Adrenal gland (tissue), 12 donors: ENCODE results near the gene SPAAR. TPM values are rescaled to one million over a fixed set of nuclear protein-coding genes. Genes with fewer than 3 reads are reported as not detected.
"Not testable (repeated sequence)": the region's sequence is repeated elsewhere in the genome, so short reads cannot be mapped to it uniquely, and the experiment has no call there.

Source experiments
- DNase-seq, 7 donors: peaks; one replicate each; pipeline ENCODE4 v3.0.0-alpha.2; 2019 to 2020
- H3K27ac ChIP-seq, 5 donors: fragments of 200-600 bp; sonication (generic) in 4 of 5; 1 replicate in 3 of 5; 2 replicates in 2 of 5; pipeline versions ENCODE4 v1.5.1 to v1.8.0; 2016 to 2020; ENCODE audit warnings: mild to moderate bottlenecking in 1 of 5
- H3K27me3 ChIP-seq: fragments of 200-600 bp; 2 replicates; pipeline ENCODE4 v1.8.0; 2021
- H3K36me3 ChIP-seq, 2 donors: fragments of 200-600 bp; replicated peaks in 1 of 2; 1 replicate in 1 of 2; 2 replicates in 1 of 2; pipeline versions ENCODE4 v1.5.1 to v1.8.0; 2018 to 2022
- H3K4me1 ChIP-seq, 2 donors: fragments of 200-600 bp; replicated peaks in 1 of 2; 1 replicate in 1 of 2; 2 replicates in 1 of 2; pipeline versions ENCODE4 v1.5.1 to v1.8.0; 2018 to 2021
- H3K4me3 ChIP-seq, 4 donors: fragments of 200-600 bp; sonication (generic) in 3 of 4; one replicate each; pipeline ENCODE4 v1.5.1; 2016 to 2018
- H3K9me3 ChIP-seq, 3 donors: fragments of 200-600 bp; sonication (generic) in 1 of 3; replicated peaks in 1 of 3; 1 replicate in 2 of 3; 2 replicates in 1 of 3; pipeline versions ENCODE4 v1.5.1 to v1.8.0; 2016 to 2021
- CTCF ChIP-seq, 6 experiments: fragments of 450-650 bp in 4 of 6; fragments of 200-600 bp in 2 of 6; sonication (generic) in 1 of 6; IDR thresholded peaks; 1 replicate in 5 of 6; 2 replicates in 1 of 6; pipeline versions ENCODE4 v1.5.1 to v1.8.0; 2016 to 2021; ENCODE audit warnings: antibody characterized with exemption in 6 of 6, mild to moderate bottlenecking in 2 of 6, moderate library complexity in 1 of 6
- POLR2A ChIP-seq, 2 donors: fragments of 450-650 bp; IDR thresholded peaks; one replicate each; pipeline ENCODE4 v1.6.1; 2017; ENCODE audit warnings: antibody characterized with exemption in 2 of 2, mild to moderate bottlenecking in 2 of 2, moderate library complexity in 1 of 2
- WGBS, 4 donors: extraction: QIAGEN DNeasy Blood & Tissue Kit in 2 of 4; methylation state at CpG; one replicate each; pipeline versions ENCODE4 v1.1.5 to v1.1.7; 2013 to 2017; 5-methylcytosine and 5-hydroxymethylcytosine counted together
- intact Hi-C, 2 donors: fragments of 100-400 bp; cut with DNase I; formaldehyde crosslinking; loops; one replicate each; pipeline versions ENCODE4 v1.14.1 to v1.15.0; 2022 to 2023
- polyA plus RNA-seq, 3 donors: library from polyadenylated mRNA; stranded (reverse); fragments of 200-250 nt in 2 of 3; fragments of 350-450 nt in 1 of 3; fragmentation: Illumina TruSeq in 1 of 3; extraction: RNeasy Lipid Tissue Mini Kit (QIAGEN cat#74804) in 1 of 3; gene quantifications; one replicate each; pipeline ENCODE4 v1.2.3, GENCODE V29; 2013 to 2014
- total RNA-seq, 9 donors: library from RNA; depleted of rRNA in 4 of 9; stranded (reverse); fragments of >200 nt in 4 of 9; fragments of 120-200 nt in 1 of 9; fragmentation: NEBNext Ultra II Directional in 1 of 9; extraction: Animal tissue kit (Norgen Biotek cat#: 25700) in 1 of 9; gene quantifications; one replicate each; pipeline versions ENCODE4 v1.1.0 to v1.2.4, GENCODE V29; 2013 to 2023
- donor health status: healthy with polysubstance abuse.
- donor health status: Bipolar disorder and iron deficiency.
- donor health status: DM: yes; HTN: yes; CAD: no.
- donor health status: DM: no; HTN: no; CAD: no.
- donor health status: DM: no; HTN: no; CAD: no.
- donor health status: DM: yes; HTN: yes; CAD: no.

Gene SPAAR
- total and polyA plus RNA-seq, 12 donors: 0.54 to 3.6 (median 2.3) TPM

- intact Hi-C loops: no loop called here
- Histone ChIP-seq H3K9me3 (no peaks in the 10 kb centered on the region), H3K27ac (no peak overlapping the region), H3K27me3 (peaks cover 19% of the 10 kb centered on the region), H3K36me3 (no peaks in the 10 kb centered on the region), H3K4me3 (no peak overlapping the region), H3K4me1 (no peaks in the 10 kb centered on the region)
- DNase-seq: no peak
- WGBS, 4 donors: 86 to 95% (median 90%) methylated on average over 2 of the region's 2 CpGs
- TF ChIP-seq POLR2A (IDR thresholded peaks at IDR 0.05): no peak
- no peak for TF ChIP-seq CTCF (IDR thresholded peaks at IDR 0.05)
Observed at GRCh38 chr9:35896570-35896969, 12.7 kb upstream of the SPAAR start.

- not testable (repeated sequence) for DNase-seq
- 77 to 97% (median 85%) methylated on average over 7 of the region's 7 CpGs for WGBS, 4 donors
Observed at GRCh38 chr9:35897376-35898099, 11.8 kb upstream of the SPAAR start.

GRCh38 chr9:35898337-35898736, 11.0 kb upstream of the SPAAR start:
- H3K27ac ChIP-seq: no peak overlapping the region
- no peaks in the 10 kb centered on the region for H3K9me3 ChIP-seq
- TF ChIP-seq POLR2A (IDR thresholded peaks at IDR 0.05): no peak
- TF ChIP-seq CTCF (IDR thresholded peaks at IDR 0.05): no peak
- no peak overlapping the region for H3K4me3 ChIP-seq
- peaks cover 19% of the 10 kb centered on the region for H3K27me3 ChIP-seq
- intact Hi-C loops: no loop called here
- no peak for DNase-seq
- no peaks in the 10 kb centered on the region for H3K36me3 ChIP-seq
- H3K4me1 ChIP-seq: no peaks in the 10 kb centered on the region

More at GRCh38 chr9:35897376-35898099, 11.8 kb upstream of the SPAAR start:
- H3K4me1 ChIP-seq, H3K27ac ChIP-seq, H3K9me3 ChIP-seq, H3K36me3 ChIP-seq, H3K4me3 ChIP-seq, intact Hi-C loops: not testable (repeated sequence)
- H3K27me3 ChIP-seq: peaks cover 19% of the 10 kb centered on the region

GRCh38 chr9:35899021-35899420, 10.3 kb upstream of the SPAAR start:
- TF ChIP-seq CTCF (IDR thresholded peaks at IDR 0.05) (no peak), POLR2A (IDR thresholded peaks at IDR 0.05) (no peak)
- 84 to 92% (median 91%) methylated on average over 2 of the region's 2 CpGs for WGBS, 4 donors
- no peaks in the 10 kb centered on the region for H3K9me3 ChIP-seq
- intact Hi-C loops: no loop called here
- H3K4me1 ChIP-seq: no peaks in the 10 kb centered on the region
- DNase-seq: no peak
- no peak overlapping the region for H3K27ac ChIP-seq
- H3K36me3 ChIP-seq: no peaks in the 10 kb centered on the region
- H3K27me3 ChIP-seq: peaks cover 19% of the 10 kb centered on the region
- H3K4me3 ChIP-seq: no peak overlapping the region

- Histone ChIP-seq H3K27ac (no peak overlapping the region), H3K4me3 (no peak overlapping the region), H3K36me3 (no peaks in the 10 kb centered on the region), H3K27me3 (peaks cover 8% of the 10 kb centered on the region), H3K4me1 (peaks cover 18 to 31% of the 10 kb centered on the region in 2 donors), H3K9me3 (no peaks in the 10 kb centered on the region)
- TF ChIP-seq POLR2A (IDR thresholded peaks at IDR 0.05) (no peak), CTCF (IDR thresholded peaks at IDR 0.05) (peak; percentile 67 to 87 (median 80))
- DNase-seq: peak in 2 of 7 donors; percentile 49 to 55
- WGBS, 4 donors: 22 to 36% (median 32%) methylated on average over 3 of the region's 3 CpGs
- intact Hi-C loops: loop anchor here in 1 of 2 donors (2.0 kb wide), 1 partner anchor 42 kb away; no protein-coding TSS in a partner anchor
Observed at GRCh38 chr9:35903049-35903448, 6.2 kb upstream of the SPAAR start.
